ENCODE results near the gene ARRDC1.

ARRDC1 gene

GRCh38 chr9:137650779-137651178 lies 45.3 kb downstream of the ARRDC1 start:
- Histone ChIP-seq H3K27ac (ENCODE audit: extremely low read depth, low read depth, low read length) (no peak overlapping the region), H3K4me3 (ENCODE audit: low read depth, low read length) (no peak overlapping the region), H3K36me3 (ENCODE audit: control insufficient read depth in 2 of 2, insufficient read depth in 1 of 2, low read length in 2 of 2) (peaks cover 9 to 13% of the 10 kb centered on the region in 2 experiments), H3K4me1 (ENCODE audit: control insufficient read depth, insufficient read depth, low read length) (no peaks in the 10 kb centered on the region), H3K9me3 (ENCODE audit: control insufficient read depth, insufficient read depth, low read depth, low read length) (no peaks in the 10 kb centered on the region)
- no peak for TF ChIP-seq GFI1B (tag by site-specific recombination; IDR thresholded peaks at IDR 0.05)
- no peak for TF ChIP-seq ZNF639 (tag by site-specific recombination; IDR thresholded peaks at IDR 0.05)
- no peak for TF ChIP-seq CTCF (tag by site-specific recombination; IDR thresholded peaks at IDR 0.05)
- TF ChIP-seq ZNF830 (tag by site-specific recombination; IDR thresholded peaks at IDR 0.05; ENCODE audit: low read depth), result no peak
- TF ChIP-seq ZNF791 (tag by site-specific recombination; IDR thresholded peaks at IDR 0.05), result no peak
- TF ChIP-seq TRIM28 (IDR thresholded peaks at IDR 0.05; ENCODE audit: borderline replicate concordance, low read length), result no peak
- TF ChIP-seq MYNN (tag by site-specific recombination; IDR thresholded peaks at IDR 0.05; ENCODE audit: borderline replicate concordance), result no peak
- TF ChIP-seq TSHZ1 (tag by site-specific recombination; IDR thresholded peaks at IDR 0.05; ENCODE audit: borderline replicate concordance), result no peak
- TF ChIP-seq ZNF707 (tag by site-specific recombination; IDR thresholded peaks at IDR 0.05), result no peak
- no peak for TF ChIP-seq ZBTB26 (tag by site-specific recombination; optimal IDR thresholded peaks at IDR 0.05)
- TF ChIP-seq ZNF514 (tag by site-specific recombination; IDR thresholded peaks at IDR 0.05), result no peak
- no peak for TF ChIP-seq ZNF391 (tag by site-specific recombination; IDR thresholded peaks at IDR 0.05; ENCODE audit: borderline replicate concordance, low read depth)
- TF ChIP-seq ZNF510 (tag by site-specific recombination; IDR thresholded peaks at IDR 0.05; ENCODE audit: insufficient replicate concordance), result no peak
- TF ChIP-seq ZBTB1 (tag by site-specific recombination; IDR thresholded peaks at IDR 0.05), result no peak
- no peak for TF ChIP-seq ZBTB17 (tag by site-specific recombination; IDR thresholded peaks at IDR 0.05)
- TF ChIP-seq ZNF558 (tag by site-specific recombination; IDR thresholded peaks at IDR 0.05), result no peak
- TF ChIP-seq ZNF610 (tag by site-specific recombination; IDR thresholded peaks at IDR 0.05; ENCODE audit: borderline replicate concordance), result no peak
- no peak for TF ChIP-seq ZNF473 (tag by site-specific recombination; IDR thresholded peaks at IDR 0.05)
- ChIA-PET POLR2A (no interaction called here), CTCF (interaction anchor here (0.6 kb wide), 1 partner anchor 42 kb away, joined by 3 read pairs; no protein-coding TSS in a partner anchor)

GRCh38 chr9:137656416-137656815 lies 50.9 kb downstream of the ARRDC1 start:
- CTCF ChIA-PET, result interaction anchor here (0.9 kb wide), 3 partner anchors 8 to 12 kb away, joined by 3 read pairs; no protein-coding TSS in a partner anchor
- TF ChIP-seq ZNF830 (tag by site-specific recombination; IDR thresholded peaks at IDR 0.05; ENCODE audit: low read depth), result no peak
- TF ChIP-seq ZNF26 (tag by site-specific recombination; IDR thresholded peaks at IDR 0.05), result no peak
- no peak for TF ChIP-seq ZNF211 (tag by site-specific recombination; IDR thresholded peaks at IDR 0.05; ENCODE audit: low read depth)
- TF ChIP-seq ZBTB6 (tag by site-specific recombination; IDR thresholded peaks at IDR 0.05), result no peak
- no peak for TF ChIP-seq ZBTB48 (tag by site-specific recombination; IDR thresholded peaks at IDR 0.05)
- TF ChIP-seq ZEB2 (tag by site-specific recombination; IDR thresholded peaks at IDR 0.05), result no peak
- TF ChIP-seq ZNF580 (tag by site-specific recombination; IDR thresholded peaks at IDR 0.05), result no peak
- no peak for TF ChIP-seq ZNF16 (tag by site-specific recombination; IDR thresholded peaks at IDR 0.05; ENCODE audit: low read depth)

More at GRCh38 chr9:137656416-137656815, 50.9 kb downstream of the ARRDC1 start:
- no peak overlapping the region for H3K27ac ChIP-seq (ENCODE audit: extremely low read depth, low read depth, low read length)
- H3K9me3 ChIP-seq (ENCODE audit: control insufficient read depth, insufficient read depth, low read depth, low read length), result no peaks in the 10 kb centered on the region
- no peaks in the 10 kb centered on the region for H3K4me1 ChIP-seq (ENCODE audit: control insufficient read depth, insufficient read depth, low read length)
- no peak overlapping the region for H3K4me3 ChIP-seq (ENCODE audit: low read depth, low read length)
- POLR2A ChIA-PET, result interaction anchor here (0.9 kb wide), 1 partner anchor 38 kb away, joined by 3 read pairs; the partner anchor contains the start of gene EHMT1
- H3K36me3 ChIP-seq (ENCODE audit: control insufficient read depth in 2 of 2, insufficient read depth in 1 of 2, low read length in 2 of 2), result peaks cover 2 to 10% of the 10 kb centered on the region in 2 experiments; a peak in 2 of 3 replicates
